CD4-positive, alpha-beta T cell treated with Interleukin-12 subunit alpha and Interleukin-12 subunit beta, for 1 hour (primary cell): Measurements from ENCODE around the gene JHY.

Source experiments
- DNase-seq: peaks from one replicate; pipeline ENCODE4 v3.0.0-alpha.2; 2020

The JHY gene

DNA sequence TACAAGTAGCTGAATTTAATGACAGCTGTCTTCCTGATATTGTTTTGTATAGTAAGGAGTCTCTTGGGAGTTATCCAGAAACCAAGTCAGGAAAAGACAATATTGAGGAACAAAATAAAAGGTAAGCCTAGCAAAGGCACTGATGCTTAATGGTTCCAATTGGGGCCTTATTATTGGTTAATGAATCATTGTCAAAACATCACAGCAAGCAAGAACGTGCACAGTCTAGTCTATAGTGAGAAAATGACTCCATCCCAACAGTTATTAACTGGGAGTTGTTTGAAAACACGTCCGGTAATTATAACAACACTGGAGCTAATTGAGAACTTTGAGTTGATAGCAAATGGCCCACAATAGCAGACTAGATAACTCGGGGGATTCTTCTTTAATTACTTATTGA is 81.4 kb downstream of the JHY start:
- no peak for DNase-seq

DNA sequence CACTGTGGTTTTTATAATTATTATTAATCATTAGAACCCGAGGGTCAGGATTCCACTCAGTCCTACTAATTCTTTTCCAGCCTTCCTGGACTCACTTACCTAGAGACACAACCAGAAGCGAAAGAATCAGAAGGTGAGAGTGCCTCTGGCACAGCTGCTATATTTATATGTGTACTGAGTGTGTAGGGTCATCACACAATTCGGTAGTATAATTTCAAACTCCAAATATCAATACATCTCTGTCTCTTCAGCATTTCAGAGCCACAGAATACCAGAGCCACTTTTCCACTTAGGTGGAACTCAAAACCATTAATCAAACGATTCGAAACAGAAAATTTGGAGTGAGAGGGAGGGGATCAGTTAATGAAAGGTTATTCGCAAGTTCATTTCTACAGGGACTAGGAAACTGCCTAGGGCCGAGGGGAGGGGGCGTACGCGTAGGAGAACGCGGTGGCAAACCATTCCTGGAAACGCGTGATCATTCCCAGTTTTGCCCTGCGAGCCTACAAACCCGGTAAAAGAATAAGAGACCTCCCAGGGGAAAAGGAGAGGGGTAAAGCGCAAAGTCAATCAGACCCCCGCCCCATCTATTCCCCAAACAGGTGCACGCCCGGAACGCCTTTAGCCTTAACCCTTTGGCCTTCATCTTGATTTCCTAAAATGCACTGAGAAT is 93.6 kb downstream of the JHY start:
- DNase-seq: no peak

DNA sequence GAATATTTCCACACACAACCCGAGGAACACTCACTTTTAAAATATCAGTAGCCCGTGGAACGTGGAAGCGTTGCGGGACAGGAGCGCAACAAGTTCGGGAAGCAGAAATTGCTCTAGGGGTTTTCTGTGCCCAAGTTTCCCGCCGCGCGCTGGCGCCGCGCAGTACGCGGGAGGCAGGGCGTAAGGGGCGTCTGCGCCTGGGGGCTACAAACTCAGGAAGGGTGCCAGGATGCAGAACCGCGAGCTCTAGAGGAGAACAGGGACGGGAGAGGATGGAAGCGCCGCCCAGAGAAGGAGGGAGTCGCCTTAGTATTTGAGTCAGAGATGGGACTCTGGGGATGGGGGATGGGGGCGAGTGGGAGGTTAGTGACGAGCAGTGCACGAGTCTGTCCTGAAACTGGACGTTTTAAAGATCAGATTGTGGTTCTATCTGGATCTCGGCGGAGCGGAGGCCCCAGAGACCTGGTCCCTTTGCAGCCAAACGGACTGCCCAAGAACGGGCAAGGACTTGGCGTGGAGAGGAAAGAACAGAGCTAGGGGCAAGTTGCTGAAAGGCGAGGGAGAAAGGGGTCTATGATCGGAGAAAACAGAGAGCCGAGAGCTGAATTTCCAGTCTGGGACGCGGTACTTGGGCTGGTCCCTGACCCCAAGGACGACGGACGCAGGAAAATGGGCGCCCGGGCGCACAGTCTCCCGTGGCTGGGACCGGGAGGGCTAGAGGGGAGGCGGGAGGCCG is 94.3 kb downstream of the JHY start:
- no peak for DNase-seq

DNA sequence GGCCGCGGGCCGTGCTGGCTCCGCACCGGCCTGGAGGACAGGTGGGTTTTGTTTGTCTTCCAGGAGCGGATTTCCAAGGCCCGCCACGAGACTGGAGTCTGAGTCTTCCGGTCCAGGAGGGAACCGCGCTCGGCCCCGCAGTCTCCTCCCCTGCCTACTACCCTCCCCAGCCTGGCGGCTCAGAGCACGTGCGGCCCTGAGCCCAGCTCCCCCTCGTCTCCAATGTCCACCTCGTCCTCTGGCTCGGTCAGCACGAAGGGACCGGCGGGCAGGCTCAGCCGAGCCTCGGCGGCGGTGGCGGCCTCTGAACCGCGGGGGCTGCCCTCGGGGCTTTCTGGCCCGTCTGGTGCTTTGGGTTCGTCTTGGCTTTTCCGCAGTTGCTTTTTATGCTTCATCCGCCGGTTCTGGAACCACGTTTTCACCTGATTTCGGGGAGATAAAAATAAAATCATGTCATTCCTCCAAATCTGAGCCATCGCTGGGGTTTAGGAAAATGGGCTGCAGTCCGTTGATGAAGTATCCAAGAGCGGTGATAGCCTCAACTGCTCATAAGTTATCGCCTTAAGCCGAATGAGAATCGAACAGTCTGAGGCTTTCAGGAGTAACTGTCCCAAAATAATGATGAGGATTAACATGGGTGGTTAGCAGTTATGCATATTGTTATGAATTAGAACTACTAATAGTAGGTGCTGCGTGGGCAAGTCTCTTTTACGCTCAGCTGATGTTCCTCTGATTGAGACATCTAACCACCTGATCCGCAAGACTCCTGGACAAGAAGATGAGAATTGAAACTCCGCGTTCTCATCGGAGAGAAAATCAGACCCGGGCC is 95.1 kb downstream of the JHY start:
- no peak for DNase-seq

DNA sequence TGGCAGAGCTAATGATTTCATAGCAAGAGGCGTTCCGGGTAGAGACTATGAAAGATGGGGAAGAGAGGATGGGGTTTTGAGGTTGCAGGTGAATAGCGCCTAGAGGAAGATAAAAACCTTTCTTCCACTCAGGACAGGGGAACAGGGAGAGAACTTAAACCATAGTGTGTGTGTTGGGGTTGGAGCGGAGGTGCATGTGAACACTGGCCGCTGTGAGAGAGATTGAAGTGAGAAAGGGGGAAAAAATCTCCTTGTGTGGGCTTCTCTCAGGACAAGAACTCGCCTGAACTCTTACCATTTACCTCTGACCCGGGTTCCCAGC is 95.7 kb downstream of the JHY start:
- no peak for DNase-seq

DNA sequence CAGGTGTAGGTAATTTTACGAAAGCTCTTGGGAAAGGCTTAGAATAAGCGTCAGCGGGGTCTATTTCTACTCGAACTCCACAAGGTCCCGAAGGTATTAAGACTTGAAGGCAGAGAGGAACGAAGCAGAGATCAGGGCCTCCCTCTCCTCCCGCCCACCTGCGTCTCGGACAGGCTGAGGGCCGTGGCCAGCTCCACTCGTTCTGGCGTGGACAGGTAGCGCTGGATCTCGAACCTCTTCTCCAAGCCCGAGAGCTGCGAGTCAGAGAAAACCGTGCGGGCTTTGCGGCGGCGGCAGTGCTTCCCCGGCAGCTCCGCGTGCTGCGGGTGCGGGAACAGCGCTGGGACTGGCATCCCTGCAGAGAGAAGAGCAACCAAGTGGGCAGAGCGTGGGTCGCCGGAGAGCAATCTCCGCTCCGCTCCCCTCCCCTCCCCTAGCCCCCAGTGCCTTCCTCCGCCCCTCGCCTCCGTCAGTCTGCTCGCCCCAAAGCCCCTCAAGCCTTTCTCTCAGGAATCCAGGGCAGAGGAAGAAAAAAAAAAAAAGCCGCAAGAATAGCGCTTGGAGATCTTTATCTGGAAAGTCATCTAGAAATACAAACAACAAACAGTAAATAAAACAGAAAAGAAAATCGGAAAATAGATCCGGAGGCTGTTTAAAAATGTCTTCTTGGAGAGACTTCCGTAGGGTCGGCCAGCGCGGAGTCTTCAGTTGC is 96.7 kb downstream of the JHY start:
- DNase-seq: no peak

DNA sequence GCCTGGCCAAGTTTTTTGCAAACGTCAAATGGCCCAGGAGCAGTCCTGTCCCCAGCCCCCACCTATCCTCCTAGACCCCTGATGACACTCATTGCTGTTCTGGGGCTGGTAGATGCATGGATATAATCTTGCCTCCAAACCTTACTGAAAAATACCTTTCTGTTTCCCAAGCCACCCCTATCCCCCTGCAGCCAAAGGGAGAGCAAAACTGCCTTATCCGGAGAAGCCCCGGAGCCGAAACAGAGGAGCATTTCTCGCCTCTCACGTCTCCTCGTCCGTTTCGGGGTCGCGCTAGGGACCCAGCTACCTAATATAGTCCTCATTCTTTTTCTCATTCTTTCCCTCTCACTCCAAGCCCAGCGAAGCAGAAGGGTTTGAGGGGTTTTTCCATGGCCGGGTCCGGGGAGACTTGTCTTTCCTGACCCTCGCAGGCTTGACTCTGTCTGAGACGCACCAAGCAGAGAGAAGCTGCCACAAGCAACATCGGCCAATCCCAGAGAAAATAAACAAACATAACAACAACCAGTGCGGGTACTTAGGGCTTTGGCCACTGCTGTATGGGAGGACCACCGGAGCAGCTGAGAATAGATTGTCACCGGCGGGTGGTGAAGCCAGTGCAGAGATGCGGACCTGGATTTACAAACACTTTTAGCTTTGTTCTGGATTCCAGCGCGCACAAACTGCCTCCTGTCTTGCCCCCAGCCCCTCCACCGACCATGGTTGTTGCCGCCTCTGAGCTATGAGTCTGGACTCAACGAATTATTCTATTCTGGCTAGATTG is 97.4 kb downstream of the JHY start:
- DNase-seq: no peak

DNA sequence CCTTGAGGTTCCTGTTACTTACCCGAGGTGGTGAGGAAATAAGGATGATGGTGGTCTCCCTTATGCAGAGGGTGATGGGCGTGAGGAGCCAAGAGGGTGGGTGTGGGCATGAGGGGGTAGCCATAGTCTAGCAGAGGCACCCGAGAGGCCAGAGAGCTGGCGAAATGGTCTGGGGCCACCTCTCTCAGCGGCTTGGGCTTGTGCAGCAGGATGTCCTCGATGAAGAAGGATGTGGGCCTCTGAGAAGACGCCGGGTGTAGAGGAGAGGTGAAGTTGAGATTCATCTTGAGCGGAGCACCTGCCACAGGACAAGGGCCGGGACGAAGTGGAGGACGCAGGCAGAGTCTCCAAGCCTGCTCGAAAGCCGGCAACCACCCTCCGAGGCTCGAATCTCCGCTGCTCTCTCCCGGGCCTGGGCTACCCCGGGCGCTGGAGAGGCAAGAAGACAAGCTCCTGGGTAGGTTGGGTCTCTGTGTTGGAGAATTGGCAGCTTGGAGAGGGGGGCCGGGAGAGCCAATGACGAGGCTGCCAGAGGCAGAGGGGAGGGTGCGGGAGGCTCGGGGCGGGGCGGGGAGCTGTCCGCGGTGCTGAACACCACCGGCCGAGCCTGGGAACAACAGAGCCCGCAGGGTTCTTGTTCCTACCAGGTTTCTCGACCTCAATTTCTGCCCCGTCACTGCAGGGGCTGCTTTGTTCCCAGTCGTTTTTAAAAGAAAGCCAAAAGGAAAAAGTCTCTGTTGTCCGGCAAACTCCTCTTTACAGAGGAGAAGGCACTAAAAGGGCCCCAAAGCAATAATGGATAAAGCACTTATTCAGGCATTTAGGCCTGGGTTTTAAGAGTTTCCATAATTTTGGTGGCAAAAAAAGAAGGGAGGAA is 99.1 kb downstream of the JHY start, which contains the start of gene BSX:
Gene BSX (minus strand): TSS at position 447 of the 877 bp plus-strand sequence. CDS start 163 bp downstream, at position 284.
- DNase-seq: peak; percentile 41

DNA sequence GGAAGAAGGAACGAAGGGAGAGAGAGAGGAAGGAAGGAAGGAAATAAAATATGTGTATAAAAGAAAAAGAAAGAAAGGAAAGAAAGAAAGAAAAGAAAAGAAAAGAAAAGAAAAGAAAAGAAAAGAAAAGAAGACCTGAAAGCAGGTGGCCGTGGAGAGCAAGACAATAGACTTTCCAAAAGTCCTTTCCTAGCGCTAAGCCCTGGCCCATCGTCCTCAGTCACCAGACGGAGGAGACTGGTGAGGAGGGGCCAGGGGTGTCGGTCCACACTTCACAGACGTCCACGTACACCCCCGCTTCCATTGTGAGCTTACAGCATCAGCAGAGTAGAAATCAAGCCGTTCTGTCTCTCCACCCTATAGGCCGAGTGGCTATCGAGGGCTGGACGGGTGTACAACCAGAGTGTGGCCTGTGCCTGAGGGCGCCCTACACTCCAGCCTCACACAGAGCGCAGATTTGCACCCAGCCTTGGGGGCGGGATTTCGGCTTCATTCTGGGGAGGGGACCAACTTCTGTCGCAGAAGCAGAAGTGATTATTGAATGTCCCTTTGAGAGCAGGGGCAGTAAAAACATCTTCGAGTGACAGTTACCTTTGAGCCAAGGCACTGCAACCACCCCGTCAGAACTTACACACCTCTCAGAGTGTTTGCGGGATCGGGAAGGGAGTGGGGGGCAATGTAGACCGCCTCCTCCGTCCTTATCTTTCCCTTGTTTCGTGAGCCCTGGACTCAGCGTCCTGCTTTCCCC is 101.1 kb downstream of the JHY start:
- no peak for DNase-seq

DNA sequence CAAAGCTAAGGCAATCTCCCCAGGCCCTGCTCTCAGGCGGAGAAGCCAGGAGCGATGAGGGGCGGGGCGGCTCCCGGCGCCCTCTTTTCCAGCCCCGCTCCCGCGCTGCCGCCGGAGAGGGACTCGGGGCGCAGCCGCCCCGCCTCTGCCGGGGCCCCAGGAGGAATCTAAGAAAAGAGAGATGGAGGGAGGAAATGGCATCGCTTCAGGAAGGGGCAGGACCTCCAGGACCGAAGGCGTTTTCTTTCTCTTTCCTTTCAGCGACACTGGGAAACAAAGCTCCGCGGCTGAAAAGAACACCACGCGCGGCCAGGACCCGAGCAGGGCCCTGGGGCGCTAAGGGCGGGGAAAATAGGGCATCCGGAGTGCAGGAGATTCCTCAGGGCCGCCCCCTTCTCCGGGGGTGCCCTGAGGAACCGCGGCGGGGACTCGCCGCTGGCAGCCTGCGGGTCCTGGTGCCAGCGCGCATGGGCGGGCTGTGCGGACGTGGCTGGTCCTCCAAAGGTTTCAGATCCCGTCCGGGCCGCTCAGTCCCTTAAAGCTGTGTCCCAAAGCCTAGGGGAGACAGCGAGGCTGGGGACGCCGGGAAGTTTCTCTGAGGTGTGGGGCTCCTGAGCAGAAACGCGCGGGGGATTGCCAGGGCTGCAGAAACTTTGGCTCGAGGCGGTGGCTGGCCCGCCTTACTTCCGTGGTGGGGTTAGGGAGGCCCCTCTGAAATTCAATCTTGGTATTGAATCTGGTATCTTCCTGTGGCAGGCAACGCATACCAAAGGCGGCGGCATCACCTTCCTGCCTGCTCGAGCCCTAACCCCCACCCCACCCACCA is 101.8 kb downstream of the JHY start:
- peak; percentile 2 for DNase-seq

DNA sequence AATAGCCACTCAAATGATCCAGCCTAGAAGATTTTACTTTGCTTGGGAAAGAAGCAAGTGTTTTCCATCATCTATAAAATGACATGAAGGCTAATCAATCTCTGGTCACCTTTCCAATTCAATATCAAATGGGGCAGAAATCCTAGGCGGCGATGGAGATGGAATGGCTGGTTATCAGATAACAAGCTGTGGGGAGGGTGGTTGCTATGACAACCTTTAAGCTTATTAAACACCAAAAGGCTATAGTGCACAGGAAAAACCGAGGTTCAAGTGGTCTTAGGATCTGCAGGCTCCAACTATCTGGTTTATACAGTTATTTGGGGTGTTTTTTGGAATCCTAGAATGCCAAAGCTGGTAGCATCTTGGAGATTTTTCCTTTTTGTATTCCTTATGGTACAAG is 113.0 kb downstream of the JHY start:
- DNase-seq: no peak

DNA sequence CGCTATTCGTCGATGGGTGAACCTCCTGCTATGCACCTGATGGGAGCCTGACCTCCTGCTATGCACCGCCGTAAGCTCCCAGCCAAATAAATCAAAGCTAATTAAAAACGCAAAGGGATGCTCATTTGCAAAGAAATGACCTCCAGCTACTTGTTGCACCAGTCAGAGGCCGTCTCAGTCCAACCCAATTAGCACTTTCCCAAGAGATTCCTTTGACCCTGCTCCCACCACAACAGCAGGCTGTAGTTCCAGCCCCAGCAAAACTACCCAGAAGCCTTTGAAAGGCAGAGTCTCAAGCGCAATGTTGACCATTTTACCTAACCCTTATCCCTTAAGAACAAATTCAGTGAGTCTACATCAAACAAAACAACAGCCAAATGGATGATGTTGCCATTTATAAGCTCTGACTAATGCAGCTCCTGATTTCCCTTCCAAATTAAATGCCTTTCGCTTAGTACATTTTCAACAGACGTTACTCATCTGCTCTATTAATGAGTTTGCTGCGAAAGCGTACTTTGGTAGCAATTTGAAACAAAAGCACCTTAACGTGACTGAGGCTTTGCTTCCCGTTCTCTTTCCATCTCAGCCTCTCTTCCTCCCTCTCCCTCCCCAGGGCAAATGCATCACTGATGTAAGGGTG is 116.3 kb downstream of the JHY start:
- no peak for DNase-seq

DNA sequence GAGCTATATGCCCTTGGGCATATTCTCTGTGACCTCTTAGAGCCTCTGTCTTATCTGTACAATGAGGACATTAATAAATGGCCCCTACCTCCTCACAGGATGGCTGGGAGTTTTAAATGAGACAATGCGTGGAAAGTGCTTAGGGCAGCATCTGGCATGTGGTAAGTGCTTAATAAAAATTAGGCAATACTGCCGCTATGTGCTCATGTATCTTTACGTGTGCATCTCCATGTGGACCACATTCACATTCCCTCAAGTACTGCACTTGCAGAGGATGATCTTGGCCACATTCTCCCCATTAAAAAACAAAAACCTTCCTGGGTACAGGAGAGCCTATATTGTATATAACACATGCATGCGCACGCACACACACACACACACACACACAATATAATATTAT is 118.2 kb downstream of the JHY start:
- no peak for DNase-seq

DNA sequence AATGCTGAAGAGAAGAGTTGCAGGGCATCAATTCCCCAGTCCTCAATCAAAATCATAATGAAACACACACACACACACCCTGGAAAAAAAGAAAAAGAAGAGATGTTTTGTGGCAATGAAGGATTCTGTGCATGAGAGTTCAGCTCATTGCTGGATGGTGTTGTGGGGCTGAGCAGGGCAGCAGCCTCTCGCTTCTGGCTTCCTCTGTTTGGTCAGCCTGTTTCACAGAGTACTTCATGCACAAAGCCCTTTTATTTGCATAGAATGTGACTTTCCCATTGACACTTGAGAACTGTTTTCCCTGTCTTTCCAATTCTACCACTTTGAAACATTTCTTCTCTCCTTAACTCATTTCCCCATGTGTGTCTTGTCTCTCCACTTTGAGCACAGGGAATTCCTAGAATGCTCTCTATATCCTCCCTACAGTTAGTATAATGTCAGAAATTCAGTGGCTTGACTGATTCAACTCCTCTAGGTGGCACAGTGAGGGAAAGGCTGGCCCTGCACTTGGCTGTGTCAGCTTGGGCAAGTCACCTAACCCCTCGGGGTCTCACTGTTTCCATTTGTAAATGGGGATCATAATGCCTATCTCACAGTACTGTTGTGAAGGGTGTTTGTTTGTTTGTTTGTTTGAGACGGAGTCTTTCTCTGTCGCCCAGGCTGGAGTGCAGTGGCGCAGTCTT is 124.4 kb downstream of the JHY start:
- no peak for DNase-seq
